H1 (cell line): ENCODE measurements around the gene PLPPR3. TPM values are rescaled to one million over a fixed set of nuclear protein-coding genes. Genes with fewer than 3 reads are reported as not detected.
A peak's percentile ranks its signal among the peaks of the same experiment; 100 is the strongest.

Source experiments
- CBX5 ChIP-seq: fragments of 300-800, 300-1000 bp; sonication (generic); IDR thresholded peaks from 2 replicates; pipeline ENCODE4 v1.7.1; 2016; ENCODE audit warnings: antibody characterized with exemption, low read length, low read depth
- CEBPB ChIP-seq: IDR thresholded peaks from 2 replicates; pipeline ENCODE4 v1.6.1; 2012; ENCODE audit warnings: low read depth, low read length
- GTF2F1 ChIP-seq: IDR thresholded peaks from 2 replicates; pipeline ENCODE4 v1.6.1; 2012; ENCODE audit warnings: low read depth, low read length, improper control_type of control experiment, borderline replicate concordance
- MAFK ChIP-seq: IDR thresholded peaks from 2 replicates; pipeline ENCODE4 v1.6.1; 2012; ENCODE audit warnings: low read depth, mild to moderate bottlenecking, improper control_type of control experiment, low read length
- RNF2 ChIP-seq: fragments of 200-900, 300-1000 bp; sonication (generic); IDR thresholded peaks from 2 replicates; pipeline ENCODE4 v1.7.1; 2016; ENCODE audit warnings: borderline replicate concordance, low read depth, mild to moderate bottlenecking, antibody characterized with exemption, low read length; ENCODE audit not compliant: poor library complexity, severe bottlenecking; ENCODE audit errors: missing control alignments
- RXRA ChIP-seq: IDR thresholded peaks from 2 replicates; pipeline ENCODE4 v1.6.1; 2011; ENCODE audit warnings: low read depth, mild to moderate bottlenecking, low read length, moderate library complexity; ENCODE audit not compliant: insufficient read depth
- SAP30 ChIP-seq: fragments of 300-600 bp; sonication (generic); IDR thresholded peaks from 2 replicates; pipeline ENCODE4 v1.7.1; 2012; ENCODE audit warnings: low read length, moderate library complexity, mild to moderate bottlenecking, inconsistent platforms; ENCODE audit not compliant: insufficient read depth, insufficient replicate concordance
- SP4 ChIP-seq: IDR thresholded peaks from 2 replicates; pipeline ENCODE4 v1.6.1; 2012; ENCODE audit warnings: low read length, inconsistent platforms
- TAF1 ChIP-seq: IDR thresholded peaks from 2 replicates; pipeline ENCODE4 v1.6.1; 2011; ENCODE audit warnings: mild to moderate bottlenecking, low read depth, low read length
- TAF7 ChIP-seq: optimal IDR thresholded peaks from 2 replicates; pipeline ENCODE3; 2011; ENCODE audit warnings: low read depth, mild to moderate bottlenecking, inconsistent platforms, low read length, moderate library complexity, borderline replicate concordance
- polyA plus RNA-seq, 7 experiments: library from polyadenylated mRNA; depleted of rRNA in 3 of 7; stranded (reverse) in 5 of 7; unstranded in 2 of 7; fragments of >200 nt in 5 of 7; fragments of 200-250 nt in 2 of 7; gene quantifications; 1 replicate in 5 of 7; 2 replicates in 1 of 7; 4 replicates in 1 of 7; pipeline versions ENCODE4 v1.2.1 to v1.2.3, GENCODE V29; 2011 to 2013; ENCODE audit warnings: missing spikeins in 2 of 7, mixed read lengths in 2 of 7
- total RNA-seq: library from RNA; stranded (reverse); fragmentation: NEBNext Ultra II Directional; extraction: Animal tissue kit (Norgen Biotek cat#: 25700); gene quantifications from 2 replicates; pipeline ENCODE4 v1.2.1, GENCODE V29; 2021
- TF ChIP-seq, protein P1 (sequence below): fragments of 300-600 bp; sonication (generic); IDR thresholded peaks from 2 replicates; pipeline ENCODE4 v1.7.1; 2012; ENCODE audit warnings: low read length, moderate library complexity, mild to moderate bottlenecking, inconsistent platforms; ENCODE audit not compliant: insufficient replicate concordance

The PLPPR3 gene
- total and polyA plus RNA-seq, 2 of the 8 experiments (the other 6 are each of a cell fraction or from before 2014, with no cell fraction given): 71.7 to 76.4 TPM

DNA sequence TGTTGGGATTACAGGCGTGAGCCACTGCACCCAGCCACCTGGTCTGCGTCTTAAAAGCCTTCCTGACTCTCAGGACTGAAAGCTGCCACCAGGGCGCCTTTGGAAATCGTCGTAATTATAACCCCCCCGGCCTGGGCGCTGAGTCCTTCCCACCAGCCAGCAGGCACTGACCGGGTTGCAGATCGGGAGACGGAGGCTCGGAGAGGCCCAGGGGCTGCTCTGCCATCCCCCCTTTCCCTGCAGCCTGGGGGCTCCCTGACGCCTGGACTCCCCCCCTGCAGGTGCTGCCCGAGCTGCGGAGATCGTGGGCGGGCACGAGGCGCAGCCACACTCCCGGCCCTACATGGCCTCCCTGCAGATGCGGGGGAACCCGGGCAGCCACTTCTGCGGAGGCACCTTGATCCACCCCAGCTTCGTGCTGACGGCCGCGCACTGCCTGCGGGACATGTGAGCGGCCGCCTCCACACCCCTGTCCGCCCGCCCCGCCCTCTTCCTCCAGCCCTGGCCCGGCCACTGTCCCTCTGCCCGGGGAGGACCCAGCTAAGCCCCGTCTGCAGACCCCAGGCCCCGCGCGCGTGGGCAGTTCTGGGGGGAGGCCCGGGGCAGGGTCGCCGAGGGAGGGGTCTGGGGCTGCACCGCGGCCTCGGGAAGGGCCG is 21.6 kb upstream of the PLPPR3 start (continued):
- TF ChIP-seq, protein P1, sequence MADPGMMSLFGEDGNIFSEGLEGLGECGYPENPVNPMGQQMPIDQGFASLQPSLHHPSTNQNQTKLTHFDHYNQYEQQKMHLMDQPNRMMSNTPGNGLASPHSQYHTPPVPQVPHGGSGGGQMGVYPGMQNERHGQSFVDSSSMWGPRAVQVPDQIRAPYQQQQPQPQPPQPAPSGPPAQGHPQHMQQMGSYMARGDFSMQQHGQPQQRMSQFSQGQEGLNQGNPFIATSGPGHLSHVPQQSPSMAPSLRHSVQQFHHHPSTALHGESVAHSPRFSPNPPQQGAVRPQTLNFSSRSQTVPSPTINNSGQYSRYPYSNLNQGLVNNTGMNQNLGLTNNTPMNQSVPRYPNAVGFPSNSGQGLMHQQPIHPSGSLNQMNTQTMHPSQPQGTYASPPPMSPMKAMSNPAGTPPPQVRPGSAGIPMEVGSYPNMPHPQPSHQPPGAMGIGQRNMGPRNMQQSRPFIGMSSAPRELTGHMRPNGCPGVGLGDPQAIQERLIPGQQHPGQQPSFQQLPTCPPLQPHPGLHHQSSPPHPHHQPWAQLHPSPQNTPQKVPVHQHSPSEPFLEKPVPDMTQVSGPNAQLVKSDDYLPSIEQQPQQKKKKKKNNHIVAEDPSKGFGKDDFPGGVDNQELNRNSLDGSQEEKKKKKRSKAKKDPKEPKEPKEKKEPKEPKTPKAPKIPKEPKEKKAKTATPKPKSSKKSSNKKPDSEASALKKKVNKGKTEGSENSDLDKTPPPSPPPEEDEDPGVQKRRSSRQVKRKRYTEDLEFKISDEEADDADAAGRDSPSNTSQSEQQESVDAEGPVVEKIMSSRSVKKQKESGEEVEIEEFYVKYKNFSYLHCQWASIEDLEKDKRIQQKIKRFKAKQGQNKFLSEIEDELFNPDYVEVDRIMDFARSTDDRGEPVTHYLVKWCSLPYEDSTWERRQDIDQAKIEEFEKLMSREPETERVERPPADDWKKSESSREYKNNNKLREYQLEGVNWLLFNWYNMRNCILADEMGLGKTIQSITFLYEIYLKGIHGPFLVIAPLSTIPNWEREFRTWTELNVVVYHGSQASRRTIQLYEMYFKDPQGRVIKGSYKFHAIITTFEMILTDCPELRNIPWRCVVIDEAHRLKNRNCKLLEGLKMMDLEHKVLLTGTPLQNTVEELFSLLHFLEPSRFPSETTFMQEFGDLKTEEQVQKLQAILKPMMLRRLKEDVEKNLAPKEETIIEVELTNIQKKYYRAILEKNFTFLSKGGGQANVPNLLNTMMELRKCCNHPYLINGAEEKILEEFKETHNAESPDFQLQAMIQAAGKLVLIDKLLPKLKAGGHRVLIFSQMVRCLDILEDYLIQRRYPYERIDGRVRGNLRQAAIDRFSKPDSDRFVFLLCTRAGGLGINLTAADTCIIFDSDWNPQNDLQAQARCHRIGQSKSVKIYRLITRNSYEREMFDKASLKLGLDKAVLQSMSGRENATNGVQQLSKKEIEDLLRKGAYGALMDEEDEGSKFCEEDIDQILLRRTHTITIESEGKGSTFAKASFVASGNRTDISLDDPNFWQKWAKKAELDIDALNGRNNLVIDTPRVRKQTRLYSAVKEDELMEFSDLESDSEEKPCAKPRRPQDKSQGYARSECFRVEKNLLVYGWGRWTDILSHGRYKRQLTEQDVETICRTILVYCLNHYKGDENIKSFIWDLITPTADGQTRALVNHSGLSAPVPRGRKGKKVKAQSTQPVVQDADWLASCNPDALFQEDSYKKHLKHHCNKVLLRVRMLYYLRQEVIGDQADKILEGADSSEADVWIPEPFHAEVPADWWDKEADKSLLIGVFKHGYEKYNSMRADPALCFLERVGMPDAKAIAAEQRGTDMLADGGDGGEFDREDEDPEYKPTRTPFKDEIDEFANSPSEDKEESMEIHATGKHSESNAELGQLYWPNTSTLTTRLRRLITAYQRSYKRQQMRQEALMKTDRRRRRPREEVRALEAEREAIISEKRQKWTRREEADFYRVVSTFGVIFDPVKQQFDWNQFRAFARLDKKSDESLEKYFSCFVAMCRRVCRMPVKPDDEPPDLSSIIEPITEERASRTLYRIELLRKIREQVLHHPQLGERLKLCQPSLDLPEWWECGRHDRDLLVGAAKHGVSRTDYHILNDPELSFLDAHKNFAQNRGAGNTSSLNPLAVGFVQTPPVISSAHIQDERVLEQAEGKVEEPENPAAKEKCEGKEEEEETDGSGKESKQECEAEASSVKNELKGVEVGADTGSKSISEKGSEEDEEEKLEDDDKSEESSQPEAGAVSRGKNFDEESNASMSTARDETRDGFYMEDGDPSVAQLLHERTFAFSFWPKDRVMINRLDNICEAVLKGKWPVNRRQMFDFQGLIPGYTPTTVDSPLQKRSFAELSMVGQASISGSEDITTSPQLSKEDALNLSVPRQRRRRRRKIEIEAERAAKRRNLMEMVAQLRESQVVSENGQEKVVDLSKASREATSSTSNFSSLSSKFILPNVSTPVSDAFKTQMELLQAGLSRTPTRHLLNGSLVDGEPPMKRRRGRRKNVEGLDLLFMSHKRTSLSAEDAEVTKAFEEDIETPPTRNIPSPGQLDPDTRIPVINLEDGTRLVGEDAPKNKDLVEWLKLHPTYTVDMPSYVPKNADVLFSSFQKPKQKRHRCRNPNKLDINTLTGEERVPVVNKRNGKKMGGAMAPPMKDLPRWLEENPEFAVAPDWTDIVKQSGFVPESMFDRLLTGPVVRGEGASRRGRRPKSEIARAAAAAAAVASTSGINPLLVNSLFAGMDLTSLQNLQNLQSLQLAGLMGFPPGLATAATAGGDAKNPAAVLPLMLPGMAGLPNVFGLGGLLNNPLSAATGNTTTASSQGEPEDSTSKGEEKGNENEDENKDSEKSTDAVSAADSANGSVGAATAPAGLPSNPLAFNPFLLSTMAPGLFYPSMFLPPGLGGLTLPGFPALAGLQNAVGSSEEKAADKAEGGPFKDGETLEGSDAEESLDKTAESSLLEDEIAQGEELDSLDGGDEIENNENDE: no peak
- no peak for TF ChIP-seq MAFK
- no peak for TF ChIP-seq RXRA
- no peak for TF ChIP-seq TAF1
- TF ChIP-seq TAF7: no peak
- no peak for TF ChIP-seq CEBPB
- TF ChIP-seq RNF2: peak; percentile 35
- TF ChIP-seq GTF2F1: no peak
- no peak for TF ChIP-seq SAP30
- no peak for TF ChIP-seq SP4
- TF ChIP-seq CBX5: no peak
